GM06990 (cell line): ENCODE results near the gene FBXW8.

Source experiments
- DNase-seq: peaks from one replicate; pipeline ENCODE4 v3.0.0-alpha.2; 2011; ENCODE audit not compliant: insufficient read length; ENCODE audit errors: extremely low read depth
- H3K27me3 ChIP-seq: replicated peaks from 2 replicates; pipeline ENCODE4 v1.6.0; 2011; ENCODE audit warnings: low read length; ENCODE audit not compliant: control insufficient read depth, insufficient read depth
- H3K36me3 ChIP-seq: 2 replicates; pipeline ENCODE4 v1.5.1; 2011; ENCODE audit warnings: low read length; ENCODE audit not compliant: control insufficient read depth, insufficient read depth
- H3K4me3 ChIP-seq: replicated peaks from 2 replicates; pipeline ENCODE4 v1.5.1; 2011; ENCODE audit warnings: low read depth, mild to moderate bottlenecking, control low read depth, low read length
- TF ChIP-seq, protein P1 (sequence below): IDR thresholded peaks from 2 replicates; pipeline ENCODE4 v1.5.1; 2011; ENCODE audit warnings: low read length, control low read depth, mild to moderate bottlenecking, inconsistent platforms; ENCODE audit not compliant: insufficient read depth, poor library complexity, severe bottlenecking

FBXW8 gene

DNA sequence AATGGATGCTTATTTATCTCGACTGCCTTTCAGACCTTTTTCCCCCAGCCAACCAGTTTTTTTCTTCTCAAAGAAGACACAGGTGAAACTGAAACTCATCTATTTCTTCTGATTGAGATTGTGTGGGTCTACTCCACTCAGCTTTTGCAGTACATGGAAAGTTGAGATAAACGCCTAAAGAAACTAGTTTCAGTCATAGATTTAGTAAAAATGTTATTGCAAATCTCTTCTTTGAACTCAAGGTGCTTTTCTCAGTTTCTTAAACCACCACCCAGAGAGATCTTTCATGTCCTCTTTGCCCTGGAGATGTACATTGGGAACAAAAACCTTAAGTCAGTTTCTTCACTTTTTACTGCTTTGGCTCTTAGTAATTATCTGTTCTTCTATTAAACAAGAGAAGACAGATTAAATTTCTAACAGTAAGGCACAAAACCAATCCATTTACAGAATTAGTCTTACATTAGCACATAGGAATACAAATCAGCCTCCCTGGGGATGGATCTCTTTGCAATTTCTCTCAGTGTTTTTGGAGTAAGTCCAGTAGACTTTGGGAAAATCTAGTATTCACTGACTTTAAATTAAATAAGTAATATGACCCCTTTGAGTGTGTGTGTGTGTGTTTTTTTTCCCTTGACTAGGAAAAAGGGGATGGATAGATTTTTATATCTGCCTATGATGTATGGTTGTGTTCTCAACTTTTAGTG is 11.6 kb downstream of the FBXW8 start:
- no peaks in the 10 kb centered on the region for H3K36me3 ChIP-seq
- no peaks in the 10 kb centered on the region for H3K27me3 ChIP-seq
- DNase-seq: peak; percentile 61
- H3K4me3 ChIP-seq: no peak overlapping the region
- TF ChIP-seq, protein P1, sequence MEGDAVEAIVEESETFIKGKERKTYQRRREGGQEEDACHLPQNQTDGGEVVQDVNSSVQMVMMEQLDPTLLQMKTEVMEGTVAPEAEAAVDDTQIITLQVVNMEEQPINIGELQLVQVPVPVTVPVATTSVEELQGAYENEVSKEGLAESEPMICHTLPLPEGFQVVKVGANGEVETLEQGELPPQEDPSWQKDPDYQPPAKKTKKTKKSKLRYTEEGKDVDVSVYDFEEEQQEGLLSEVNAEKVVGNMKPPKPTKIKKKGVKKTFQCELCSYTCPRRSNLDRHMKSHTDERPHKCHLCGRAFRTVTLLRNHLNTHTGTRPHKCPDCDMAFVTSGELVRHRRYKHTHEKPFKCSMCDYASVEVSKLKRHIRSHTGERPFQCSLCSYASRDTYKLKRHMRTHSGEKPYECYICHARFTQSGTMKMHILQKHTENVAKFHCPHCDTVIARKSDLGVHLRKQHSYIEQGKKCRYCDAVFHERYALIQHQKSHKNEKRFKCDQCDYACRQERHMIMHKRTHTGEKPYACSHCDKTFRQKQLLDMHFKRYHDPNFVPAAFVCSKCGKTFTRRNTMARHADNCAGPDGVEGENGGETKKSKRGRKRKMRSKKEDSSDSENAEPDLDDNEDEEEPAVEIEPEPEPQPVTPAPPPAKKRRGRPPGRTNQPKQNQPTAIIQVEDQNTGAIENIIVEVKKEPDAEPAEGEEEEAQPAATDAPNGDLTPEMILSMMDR: no peak

DNA sequence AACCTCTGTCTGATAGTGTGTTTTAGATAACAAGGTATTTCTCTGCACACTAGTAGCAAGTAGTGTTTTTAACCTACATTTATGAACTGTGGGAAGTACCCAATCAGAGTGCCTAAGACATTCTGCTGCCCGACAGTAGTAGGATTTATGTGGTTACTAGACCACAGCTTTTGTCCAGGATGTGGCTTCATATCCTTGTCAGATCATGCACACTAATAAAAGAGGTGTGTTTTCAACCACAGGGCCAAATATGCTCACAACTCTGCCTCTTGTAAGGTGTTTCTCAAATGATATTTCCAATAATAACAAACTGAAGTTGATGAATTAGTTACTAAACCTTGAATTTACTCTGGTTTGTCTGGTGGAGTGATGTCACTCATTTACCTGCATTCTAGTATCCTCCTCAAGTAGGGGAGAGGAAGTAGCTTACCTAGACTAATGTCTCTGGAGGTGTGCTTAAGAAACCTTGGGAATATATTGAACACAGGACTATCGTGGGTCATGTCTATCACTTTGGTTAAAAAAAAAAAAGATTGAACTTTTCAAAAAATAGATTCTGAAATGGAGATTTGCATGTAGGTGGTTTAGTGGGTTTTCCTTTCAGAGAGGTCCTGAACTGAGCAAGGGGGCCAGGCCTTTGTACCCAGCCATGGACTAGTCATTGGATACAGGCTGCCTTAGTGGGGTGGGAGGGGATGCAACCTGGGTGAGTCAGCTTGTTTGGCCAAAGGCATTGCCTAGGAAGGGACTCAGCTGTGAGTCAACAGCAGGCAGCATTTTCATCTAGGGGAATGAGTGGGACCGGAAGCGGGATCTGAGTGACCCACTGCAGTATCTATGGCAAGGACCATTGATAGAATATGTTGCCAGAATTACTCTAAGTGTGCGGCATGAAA is 14.1 kb downstream of the FBXW8 start:
- TF ChIP-seq, protein P1: no peak
- Histone ChIP-seq H3K27me3 (no peaks in the 10 kb centered on the region), H3K36me3 (no peaks in the 10 kb centered on the region), H3K4me3 (no peak overlapping the region)
- DNase-seq: peak; percentile 52

DNA sequence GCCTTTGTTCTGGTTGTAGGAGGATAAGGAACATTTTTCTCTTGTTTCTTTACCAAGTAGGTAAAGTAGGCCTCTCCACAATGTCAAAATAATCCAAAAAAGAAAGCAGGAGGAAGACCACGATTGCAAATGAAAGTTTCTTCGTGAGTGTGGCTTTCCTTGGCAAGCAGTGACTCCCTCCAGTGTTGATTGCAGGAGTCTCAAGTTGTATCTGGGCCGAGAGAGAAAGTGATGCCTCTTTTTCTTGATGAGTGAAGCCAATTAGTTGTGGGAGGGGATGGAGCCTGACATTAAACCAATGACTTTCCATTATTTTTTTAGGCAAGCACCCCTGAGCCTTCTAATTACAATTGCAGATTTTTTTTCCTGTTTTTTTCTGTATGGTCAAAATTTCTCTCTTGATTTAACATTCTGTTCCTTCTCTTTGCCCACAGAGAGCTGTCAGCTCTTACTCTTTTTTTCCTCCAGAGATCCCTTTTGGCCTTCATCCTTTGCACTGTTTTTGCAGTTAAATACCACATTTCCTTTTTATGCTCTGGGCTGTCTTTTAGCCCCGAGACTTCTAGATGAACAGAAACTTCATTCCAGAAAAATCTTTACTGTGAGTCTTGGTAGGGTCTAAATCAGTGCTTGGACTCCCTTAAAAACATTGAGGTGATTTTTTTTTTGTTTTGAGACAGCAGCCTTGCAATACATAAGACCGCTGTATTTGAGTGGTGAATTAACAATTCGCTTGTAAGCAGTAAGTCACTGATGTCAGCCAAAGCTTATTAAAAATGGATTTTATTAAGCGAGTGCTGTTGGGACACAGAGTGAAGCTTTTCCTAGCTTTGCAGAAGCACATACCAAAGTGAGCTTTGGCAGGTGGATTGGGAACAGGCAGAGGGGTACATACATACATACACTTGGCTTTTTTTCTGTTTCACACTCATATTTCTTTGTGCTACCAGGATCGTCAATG is 15.8 kb downstream of the FBXW8 start:
- Histone ChIP-seq H3K4me3 (no peak overlapping the region), H3K27me3 (no peaks in the 10 kb centered on the region), H3K36me3 (no peaks in the 10 kb centered on the region)
- TF ChIP-seq, protein P1: no peak
- DNase-seq: no peak

DNA sequence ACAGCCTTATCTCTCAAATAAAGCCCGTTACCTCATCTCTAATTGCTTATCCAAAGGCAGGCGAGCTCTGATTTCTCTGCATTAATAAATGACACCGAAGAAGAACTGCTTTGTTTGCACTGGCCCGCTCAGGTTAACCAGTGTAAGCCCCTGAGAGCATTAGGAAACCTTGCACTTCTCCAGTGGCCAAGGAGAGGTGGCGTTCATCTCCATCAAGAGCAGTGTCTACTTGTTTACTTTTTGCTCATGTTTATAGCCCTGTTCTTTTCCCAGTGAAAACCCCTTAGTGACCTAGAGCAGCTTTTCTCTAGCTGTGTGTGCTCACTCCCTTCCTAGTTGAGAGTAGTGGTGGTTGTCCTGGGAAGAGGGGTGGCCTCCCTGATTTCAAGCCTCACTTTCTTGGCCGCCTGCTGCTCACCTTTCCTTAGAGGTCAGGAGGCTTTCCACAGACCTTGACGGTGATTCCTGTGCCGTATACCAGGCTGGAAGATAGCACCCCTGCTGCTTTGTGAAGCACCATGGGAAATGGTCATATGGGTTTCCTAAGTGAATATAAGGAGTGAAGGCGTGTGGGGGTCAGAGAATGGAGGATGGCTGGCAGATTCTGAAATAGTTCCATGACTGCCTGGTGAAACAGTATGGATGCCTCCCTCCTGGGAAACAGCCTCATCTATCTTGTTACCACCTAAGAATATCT is 16.6 kb downstream of the FBXW8 start:
- Histone ChIP-seq H3K4me3 (no peak overlapping the region), H3K27me3 (no peaks in the 10 kb centered on the region), H3K36me3 (no peaks in the 10 kb centered on the region)
- DNase-seq: no peak
- TF ChIP-seq, protein P1: no peak

DNA sequence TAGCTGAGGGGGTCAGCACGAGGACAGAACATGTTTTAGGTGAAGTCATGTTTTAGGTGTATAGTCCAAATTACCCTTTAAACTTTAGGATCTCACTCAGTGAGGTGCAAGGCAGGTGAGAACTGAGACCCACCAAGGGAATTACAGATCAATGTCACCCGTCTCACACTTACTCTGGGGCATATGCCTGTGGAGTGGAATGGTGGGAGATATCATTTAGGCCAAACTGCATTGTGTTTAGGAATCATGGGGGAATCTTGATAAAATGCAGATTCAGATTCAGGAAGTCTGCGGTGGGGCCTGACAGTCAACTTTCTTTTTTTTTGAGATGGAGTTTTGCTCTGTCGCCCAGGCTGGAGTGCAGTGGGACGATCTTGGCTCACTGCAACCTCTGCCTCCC is 17.8 kb downstream of the FBXW8 start:
- no peaks in the 10 kb centered on the region for H3K27me3 ChIP-seq
- no peaks in the 10 kb centered on the region for H3K36me3 ChIP-seq

More for the DNA sequence above, 17.8 kb downstream of the FBXW8 start:
- no peak overlapping the region for H3K4me3 ChIP-seq
- TF ChIP-seq, protein P1: no peak
- no peak for DNase-seq
